NK-92 (cell line): Measurements from ENCODE around the gene HIC2.
"Not testable (repeated sequence)": the region's sequence is repeated elsewhere in the genome, so short reads cannot be mapped to it uniquely, and the experiment has no call there.

Experiments
- DNase-seq: peaks from one replicate; lab custom pipeline; 2025; ENCODE audit not compliant: unreplicated experiment; lab: John Stamatoyannopoulos, UW

The HIC2 gene

DNA sequence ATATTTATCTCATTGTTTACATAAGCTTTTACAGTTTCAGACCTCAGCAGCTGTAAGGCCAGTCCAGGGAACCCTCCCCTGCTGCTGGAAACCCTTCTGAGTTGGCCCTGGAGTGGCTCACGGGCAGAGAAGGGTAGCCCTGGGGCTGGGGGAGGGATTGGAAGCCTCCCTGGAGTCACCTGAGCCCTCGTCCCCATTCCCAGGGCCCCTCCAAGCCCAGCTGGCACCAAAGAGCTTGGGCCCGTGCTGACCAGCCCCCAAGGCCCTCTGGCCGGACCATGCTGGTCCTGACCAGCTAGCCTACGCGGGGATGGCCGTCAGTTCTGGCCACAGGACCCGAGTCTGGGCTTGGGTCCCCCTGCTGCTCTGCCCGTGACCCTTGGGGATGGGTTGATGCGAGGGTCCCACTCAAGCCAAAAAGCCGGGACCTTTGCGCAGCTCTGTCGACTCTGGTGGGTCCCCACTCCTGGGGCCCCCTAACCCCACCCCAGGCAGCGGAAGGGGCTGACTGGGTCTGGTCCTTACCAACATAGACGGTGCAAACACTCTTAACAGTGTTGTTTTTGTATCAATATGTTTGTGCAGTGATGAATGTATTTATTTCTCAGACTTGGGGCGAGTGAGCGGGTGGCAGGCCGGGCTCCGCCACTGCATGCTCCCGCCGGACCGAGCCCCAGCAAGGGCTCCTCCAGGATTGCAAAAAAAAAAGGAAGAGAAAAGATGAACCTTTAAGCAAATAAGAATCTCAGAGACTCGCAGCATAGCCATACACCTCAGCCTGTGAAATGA, 32.6 kb downstream of the HIC2 start:
- DNase-seq, result no peak

GRCh38 chr22:21450320-21450831, 33.2 kb downstream of the HIC2 start:
- DNase-seq, result no peak

- no peak for DNase-seq
Observed at GRCh38 chr22:21450858-21451353, 33.7 kb downstream of the HIC2 start.

GRCh38 chr22:21451545-21452520, 34.7 kb downstream of the HIC2 start:
- no peak for DNase-seq

- DNase-seq, result not testable (repeated sequence)
Observed at GRCh38 chr22:21452666-21453065, 35.5 kb downstream of the HIC2 start.

GRCh38 chr22:21454998-21455333, 37.8 kb downstream of the HIC2 start:
- DNase-seq, result not testable (repeated sequence)

DNA sequence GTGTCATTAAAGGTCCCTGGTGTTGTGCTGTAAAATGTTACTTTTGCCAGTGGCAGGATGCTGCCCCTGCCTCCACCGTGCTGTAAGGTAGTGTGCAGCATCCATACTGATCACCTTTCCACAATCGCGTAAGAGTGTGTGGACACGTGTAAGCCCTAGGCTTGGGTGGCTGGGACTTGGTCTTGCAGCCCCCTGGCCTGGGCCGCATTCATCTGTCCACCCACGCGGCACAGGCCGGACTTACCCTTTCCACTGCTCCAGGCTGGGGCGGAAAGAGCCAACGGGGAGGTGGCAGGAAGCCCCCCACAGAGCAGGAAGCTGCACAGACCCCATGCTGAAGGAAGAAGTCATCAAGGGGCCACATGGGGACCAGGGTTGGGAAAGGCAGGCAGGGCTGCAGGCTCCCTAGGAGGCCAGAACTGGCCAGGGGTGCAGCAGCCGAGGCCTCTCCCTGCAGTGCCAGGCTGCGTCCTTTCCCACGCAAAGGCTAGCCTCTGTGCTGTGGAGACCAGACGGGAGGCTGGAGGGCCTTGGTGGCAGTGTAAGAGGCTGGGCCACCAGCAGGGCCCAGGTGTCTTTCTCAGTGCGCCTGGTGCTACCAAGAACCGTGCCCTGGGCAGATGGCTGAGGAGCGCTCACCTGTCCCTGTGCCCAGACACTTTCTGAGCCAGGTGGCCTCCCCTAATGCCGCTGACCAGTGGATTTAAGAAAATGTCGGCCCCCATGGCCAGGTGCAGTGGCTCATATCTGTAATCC, 38.3 kb downstream of the HIC2 start:
- DNase-seq, result no peak

- no peak for DNase-seq
Observed at GRCh38 chr22:21457023-21457787, 40.0 kb downstream of the HIC2 start.

- DNase-seq, result not testable (repeated sequence)
Observed at GRCh38 chr22:21462672-21463071, 45.5 kb downstream of the HIC2 start.

- DNase-seq, result not testable (repeated sequence)
Observed at GRCh38 chr22:21467337-21468193, 50.4 kb downstream of the HIC2 start, which contains the start of gene TMEM191C. TSS of gene TMEM191C (plus strand) at chr22:21467387. CDS start at chr22:21467460, 73 bp downstream.

- not testable (repeated sequence) for DNase-seq
Observed at GRCh38 chr22:21468194-21469096, 51.3 kb downstream of the HIC2 start.

DNA sequence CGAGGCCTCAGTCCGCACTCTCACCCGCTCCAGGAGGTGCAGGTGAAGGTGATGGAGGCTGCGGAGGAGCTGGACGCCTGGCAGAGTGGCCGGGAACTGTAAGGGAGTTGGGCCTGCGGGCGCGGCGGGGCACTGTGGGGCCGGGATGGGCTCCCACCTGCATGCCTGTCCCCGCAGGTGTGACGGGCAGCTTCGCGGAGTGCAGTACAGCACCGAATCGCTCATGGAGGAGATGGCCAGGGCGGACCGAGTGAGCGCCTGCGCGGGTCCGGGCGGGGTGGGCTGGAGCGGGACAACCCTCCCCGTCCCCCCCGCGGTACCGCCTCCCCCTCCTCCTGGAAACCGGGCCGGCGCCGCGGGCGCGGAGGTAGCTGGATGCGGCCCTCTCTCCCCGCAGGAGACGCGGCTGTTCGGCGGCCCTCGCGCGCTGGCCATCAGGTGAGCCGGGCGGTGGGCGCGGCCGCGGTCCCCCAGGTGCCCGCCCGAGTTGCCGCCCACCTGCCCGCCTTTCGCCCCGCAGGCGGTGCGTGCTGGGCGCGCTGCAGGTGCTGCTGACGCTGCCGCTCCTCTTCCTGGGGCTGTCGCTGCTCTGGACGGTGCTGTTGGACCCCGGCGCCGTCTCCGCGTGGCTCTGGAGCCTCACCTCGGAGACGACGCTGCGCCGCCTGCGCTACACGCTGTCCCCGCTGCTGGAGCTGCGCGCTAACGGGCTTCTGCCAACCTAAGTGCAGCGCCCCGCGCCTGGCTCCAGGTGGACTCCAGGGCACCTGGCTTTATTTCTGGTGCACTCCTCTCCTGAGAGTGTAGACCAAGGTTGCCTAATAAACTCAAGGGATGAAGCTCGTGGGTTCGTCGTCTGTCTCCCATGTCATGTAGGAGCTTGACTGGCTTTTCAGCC, 52.2 kb downstream of the HIC2 start:
- not testable (repeated sequence) for DNase-seq

DNA sequence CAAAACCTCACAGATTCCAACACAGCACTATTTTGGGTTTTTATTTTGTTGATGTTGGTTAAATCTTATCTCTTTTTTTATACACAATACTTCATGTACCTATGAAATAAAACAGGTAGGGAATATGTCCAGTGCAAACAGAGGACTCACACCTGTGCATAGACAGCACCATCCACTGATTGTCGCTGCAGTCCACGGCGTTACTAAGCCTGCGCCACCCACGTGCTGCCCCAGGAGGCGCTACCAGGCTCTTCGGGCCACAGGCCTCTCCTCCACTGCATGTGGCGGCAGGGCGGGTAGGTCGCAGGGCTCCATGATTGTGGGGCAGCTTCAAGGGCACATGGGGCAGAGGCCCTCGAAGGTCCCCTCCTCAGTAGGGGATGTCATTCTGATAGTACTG, 55.8 kb downstream of the HIC2 start:
- DNase-seq, result not testable (repeated sequence)

GRCh38 chr22:21473664-21474063, 56.5 kb downstream of the HIC2 start:
- not testable (repeated sequence) for DNase-seq

DNA sequence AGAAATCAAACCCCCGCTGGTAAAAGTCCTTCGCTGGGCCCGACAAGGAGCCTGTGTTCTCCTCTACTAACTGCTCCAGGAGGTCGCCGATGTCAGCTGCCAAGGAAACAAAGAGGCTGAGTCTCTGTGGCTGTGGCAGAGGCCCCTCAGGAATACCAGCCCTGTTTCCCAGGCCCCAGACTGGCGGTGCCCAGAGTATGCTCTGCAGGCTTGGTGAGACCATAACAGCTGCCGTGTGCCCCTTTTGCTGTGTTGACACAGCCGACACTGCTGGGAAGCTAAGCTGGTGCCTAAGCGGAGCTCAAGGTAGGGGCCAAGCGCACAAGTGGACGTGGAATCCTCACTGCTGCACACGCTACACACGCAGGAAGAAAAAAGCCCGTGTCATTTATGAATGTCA, 66.9 kb downstream of the HIC2 start:
- DNase-seq, result not testable (repeated sequence)

DNA sequence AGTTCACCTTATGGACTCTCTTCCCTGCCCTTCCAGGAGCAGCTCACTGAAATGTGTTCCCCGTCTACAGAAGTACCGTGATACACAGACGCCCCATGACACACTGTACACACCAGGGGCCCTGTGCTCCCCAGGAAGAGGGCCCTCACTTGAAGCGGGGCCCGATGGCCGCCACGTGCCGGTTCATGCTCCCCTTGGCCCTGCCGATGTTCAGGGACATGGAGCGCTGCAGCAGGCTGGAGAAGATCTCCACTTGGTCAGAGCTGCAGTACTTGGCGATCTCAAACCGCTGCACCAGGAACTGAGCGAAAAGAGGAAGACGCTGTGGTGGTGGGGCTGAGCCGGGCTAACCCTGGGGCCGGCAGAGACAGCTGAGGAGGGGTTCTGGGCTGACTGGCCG, 70.6 kb downstream of the HIC2 start:
- DNase-seq, result not testable (repeated sequence)

DNA sequence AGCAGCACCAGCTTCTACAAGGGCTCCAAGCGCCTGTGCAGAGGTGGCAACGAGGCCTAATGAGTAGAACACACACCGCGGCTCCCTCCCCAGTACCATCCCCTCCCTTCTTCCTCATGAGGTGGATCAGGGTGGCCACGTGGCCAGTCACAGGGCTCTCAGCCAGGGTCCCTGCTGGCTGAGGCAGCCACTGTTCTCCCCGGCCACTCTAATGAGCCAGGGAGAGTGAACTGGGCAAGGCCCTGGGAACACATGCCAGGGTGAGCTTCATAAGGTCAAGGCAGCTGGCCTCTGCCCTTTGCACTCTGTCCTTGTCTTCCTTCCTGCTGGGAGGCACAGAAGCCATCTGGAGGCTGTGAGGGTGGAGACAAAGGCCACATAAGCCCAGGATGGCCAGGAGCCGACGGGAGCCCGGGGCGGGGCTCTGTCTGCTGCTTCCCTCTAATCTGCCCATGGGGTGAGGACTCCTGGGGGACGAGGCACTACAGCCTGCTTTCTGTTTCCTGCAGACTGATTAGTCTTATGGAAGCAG, 72.0 kb downstream of the HIC2 start:
- not testable (repeated sequence) for DNase-seq
